Glomerular endothelial cell (primary cell): ENCODE measurements around the gene ARGLU1. TPM values are rescaled to one million over a fixed set of nuclear protein-coding genes. Genes with fewer than 3 reads are reported as not detected.

Source experiments
- DNase-seq: peaks from one replicate; pipeline ENCODE4 v3.0.0-alpha.2; 2011; ENCODE audit warnings: low read depth, low spot score; ENCODE audit errors: extremely low read depth
- total RNA-seq: library from RNA; depleted of rRNA; stranded (reverse); fragments of >200 nt; gene quantifications from 2 replicates; pipeline ENCODE4 v1.2.3, GENCODE V29; 2015

ARGLU1 gene
- total RNA-seq, 1 donor from 2014 or later, result 91.2 TPM

DNA sequence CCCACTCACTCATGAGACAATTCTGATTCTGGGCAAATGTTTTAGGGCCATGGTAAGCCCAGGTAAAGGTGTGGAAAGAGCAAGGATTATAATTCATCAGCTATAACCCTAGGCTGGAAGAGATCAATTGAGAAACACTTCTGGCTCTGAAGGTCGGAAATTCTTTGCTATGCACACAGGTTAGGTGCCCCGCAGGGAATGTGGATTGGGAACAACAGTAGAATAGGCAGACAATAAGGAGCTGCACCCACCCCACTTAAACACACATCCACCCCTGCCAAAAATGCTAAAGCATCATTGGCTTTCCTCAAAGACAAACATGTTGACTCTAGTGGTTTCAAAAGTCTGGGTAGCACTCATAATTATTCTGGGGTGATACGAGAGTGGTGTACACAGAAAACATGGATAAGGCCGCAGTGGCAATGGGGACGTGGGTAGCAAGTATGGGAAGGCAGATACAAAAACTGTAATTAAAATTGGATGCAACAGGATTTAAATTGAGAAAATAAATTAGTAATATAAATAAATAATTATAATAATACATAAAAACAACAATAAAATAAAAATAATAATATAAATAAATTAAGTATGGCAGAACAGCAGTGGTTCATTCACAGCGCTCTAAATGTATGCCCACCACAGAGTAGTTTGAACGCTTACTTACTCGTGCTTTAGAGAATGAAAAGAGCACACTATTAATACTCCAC lies 41.0 kb downstream of the ARGLU1 start:
- DNase-seq, result no peak

DNA sequence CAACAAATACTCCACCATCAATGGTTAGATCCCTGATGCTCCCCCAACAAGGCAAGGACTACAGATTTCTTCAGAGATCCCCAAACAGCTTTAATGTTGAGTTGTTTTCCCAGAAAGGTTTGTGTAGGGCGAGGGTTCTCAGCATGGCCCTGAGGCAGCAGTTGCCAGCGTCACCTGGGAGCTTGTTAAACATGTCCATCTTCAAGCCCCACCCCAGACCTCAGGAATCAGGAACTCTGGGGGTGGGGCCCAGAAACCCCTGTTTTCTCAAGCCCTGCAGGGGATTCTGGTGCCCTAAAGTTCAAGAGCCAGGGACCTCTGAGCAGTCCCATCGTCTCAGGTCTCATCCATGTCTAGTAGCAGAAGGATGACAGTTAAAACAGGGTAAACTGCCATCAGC lies 42.1 kb downstream of the ARGLU1 start:
- DNase-seq, result no peak

DNA sequence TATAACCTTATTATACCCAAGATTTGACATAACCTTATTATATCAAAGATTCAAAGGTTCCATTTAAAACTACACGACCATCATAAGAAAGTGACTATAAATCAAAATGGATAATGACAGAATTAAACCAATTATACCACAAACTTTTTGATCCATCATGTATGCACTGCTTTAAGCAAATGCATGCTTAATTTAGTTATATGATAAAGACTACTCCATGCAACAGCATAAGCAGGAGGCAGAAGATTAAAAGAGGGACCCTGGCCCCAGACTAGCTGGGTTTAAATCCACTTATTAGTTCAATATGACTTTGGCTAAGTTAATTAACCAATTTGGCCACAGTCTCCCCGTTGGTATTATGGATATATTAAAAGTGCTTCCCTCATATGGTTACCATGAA lies 43.8 kb downstream of the ARGLU1 start:
- no peak for DNase-seq

DNA sequence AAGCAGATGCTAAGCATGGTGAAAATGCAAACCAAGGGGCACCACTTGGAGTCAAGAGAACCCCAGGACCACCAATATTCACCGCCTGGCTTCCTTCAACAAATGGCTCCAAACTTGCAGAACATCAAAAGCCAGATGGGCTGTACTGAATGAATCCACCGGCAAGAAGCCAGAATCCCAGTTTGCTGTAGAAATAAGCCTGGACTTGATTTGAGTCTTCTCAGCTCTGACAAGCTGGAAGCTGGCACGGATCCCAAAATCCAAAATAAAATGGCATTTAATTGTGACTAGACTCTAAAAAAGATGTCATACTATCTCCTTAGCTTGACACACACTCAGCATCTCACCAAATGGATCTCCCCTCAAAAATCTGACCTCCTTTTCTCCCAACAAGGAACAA lies 44.4 kb downstream of the ARGLU1 start:
- DNase-seq, result no peak

DNA sequence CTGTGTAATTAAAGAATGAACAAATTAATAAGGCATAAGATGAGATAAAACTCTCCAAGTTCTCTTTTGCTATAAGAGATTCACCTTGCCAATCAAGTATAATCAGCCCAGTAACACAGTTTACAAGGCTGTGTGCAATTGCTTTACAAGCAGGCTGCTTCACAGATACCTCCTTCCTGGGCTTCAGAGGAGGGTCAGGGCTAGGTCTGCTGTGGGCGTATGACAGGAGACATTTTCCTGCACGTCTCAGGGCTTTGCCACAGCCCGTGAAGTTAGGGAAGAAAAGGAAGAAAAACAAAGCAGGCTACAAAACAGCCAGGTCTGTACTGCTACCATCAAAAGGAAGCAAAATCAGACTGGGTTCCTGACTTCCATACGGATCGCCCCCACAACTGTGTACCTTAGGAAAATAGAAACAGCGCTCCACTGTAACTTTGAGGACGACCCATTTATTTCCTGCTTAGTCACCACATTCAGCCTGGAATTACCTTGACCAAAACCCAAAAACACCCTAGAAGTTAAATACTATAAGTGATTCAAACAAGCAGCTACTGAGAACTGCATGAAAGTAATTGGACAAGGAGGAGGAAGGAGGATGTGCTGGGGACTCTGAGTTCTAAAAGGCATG lies 44.9 kb downstream of the ARGLU1 start:
- DNase-seq, result no peak

DNA sequence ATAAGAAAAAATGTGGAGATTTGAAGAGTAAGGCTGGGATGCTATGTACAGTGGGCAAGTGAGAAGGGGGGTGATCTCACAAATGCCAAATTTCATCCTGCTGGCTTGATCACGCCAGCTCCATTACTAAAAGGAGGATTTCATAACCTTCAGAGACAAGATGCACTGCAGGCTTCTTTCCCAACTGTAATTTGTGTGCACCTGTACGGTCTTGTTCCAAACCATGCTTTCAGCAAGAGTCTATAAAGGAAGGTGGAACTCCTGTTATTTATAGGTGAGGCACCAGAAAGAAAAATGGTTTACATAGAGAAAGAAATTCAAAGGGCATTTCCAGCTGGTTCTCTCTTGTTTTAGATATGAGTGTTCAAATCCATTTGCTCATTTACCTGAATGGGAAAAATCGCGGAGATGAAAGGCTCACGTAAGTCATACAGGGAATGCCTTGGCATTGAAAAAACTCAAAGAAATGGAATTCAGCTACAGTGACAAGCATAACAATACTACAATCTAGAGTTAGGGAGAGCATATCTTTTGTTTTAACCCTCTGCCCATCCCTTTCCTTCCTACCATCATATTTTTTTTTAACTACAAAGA lies 45.7 kb downstream of the ARGLU1 start:
- no peak for DNase-seq

DNA sequence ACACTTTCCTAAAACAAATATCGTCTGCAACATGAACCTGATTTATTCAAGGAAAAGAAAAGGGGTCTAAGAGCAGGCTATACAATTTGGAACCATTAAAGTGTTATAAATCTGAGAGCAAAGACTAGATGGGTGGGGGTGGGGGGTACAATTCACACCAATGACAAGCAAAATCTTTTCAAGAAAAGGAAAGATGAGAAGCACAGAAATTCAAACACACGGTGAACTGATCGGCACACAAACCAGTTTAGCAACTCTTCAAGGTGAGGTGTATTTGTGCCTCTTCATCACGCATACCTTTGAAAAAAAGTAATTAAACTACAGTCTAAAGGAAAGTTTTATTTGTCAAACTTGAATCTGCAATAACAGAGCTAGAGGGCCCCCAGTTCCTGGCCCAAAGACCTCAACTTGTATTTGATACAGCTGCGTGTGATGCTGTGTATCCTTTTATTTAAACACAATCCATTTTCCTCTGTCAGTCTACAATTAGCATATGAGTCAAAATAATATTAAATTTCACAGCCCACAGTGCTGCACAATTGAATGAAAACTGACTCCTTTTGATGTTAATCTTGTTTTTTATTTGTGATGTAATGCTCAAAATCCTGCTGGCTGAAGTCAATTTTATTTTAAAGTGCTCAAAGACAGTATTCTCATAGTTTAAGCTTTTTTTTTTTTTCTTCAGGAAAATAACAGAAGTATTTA lies 46.7 kb downstream of the ARGLU1 start:
- no peak for DNase-seq

DNA sequence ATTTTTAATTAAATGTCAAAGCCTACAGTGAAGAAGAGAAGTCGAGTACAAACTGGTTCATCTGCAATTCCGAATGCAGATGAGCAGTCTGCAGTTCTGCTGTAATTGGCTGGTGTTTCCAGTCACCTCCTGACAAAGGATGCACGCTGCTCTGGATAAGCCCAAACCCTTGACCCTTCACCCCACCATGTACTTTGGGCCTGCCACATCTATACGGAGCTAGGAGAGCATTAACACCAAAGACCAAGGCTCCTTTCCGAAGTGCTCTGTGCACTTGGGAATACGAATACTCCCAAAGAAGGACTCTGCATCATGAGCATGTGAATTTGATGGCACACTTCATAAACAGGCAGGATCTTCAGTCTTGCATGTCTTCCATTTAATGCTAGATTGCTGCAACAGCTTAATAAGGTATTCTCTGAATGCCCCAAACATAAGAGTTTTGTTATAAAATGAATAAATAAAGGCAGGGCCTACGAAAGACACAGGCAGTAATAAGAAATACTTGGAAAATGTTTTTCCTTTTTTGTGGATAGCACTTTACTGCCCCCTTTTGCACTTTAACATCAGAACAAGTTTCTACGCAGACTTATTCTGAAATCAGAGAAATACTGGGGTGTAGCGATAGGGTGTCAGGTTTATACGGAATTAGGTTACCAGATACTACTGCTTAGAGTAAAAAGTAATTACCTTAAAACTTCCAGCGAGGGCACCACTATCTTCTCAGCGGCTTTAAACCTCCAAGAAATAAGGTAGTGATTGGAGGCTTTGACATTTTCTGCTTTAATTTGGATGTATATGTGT lies 47.5 kb downstream of the ARGLU1 start:
- no peak for DNase-seq

DNA sequence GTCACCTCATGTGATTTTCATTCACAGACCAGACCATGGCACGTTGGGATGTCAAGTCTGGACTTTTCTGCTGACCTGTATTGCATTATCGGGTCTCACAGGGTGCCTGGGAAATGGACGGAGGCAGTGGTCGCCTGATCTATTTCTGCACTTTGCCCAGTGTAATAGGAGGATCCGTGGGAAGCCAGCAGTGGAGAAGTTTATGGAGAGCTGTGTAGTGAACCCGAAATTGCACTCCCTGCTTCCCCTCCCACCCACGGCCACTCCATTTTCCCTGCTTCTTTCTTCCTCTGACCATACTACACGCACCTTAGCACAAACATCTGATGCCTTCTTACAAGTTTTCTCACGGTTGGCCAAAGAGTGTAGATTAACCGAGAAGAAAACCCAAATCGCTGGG lies 49.4 kb downstream of the ARGLU1 start:
- no peak for DNase-seq

DNA sequence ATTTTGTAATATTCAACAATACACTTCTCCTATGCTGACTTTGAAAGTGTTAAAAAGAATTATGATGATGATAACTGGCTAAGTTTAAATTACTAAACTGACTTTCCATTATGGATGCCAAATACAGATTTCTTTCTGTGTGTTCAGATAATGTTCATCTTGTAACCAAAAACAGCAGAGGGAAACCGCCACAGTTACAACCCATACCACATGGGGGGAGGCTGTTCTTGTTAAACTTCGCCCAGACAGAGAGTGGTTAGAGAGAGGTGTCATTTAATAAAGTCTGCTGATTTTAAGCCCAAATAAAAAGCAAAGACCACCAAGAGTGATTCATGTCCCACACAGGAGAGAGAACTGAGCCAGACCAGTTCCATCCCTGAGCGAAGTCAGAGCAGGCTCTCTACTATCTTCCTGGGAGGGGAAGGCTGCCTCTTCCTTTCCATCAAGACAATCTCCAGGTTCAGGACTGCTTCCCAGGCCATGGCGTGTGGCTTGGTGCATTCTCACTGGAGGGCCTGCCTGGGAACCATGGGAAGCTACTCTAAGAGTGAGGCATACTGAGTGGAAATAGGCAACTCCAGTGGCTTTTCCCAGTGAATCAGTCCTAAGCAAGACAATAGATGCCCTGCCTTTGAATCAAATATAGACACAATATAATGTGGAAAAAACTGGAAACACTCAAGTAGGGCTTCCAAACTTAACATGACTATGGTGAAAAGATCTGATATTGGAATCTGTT lies 50.7 kb downstream of the ARGLU1 start:
- no peak for DNase-seq

DNA sequence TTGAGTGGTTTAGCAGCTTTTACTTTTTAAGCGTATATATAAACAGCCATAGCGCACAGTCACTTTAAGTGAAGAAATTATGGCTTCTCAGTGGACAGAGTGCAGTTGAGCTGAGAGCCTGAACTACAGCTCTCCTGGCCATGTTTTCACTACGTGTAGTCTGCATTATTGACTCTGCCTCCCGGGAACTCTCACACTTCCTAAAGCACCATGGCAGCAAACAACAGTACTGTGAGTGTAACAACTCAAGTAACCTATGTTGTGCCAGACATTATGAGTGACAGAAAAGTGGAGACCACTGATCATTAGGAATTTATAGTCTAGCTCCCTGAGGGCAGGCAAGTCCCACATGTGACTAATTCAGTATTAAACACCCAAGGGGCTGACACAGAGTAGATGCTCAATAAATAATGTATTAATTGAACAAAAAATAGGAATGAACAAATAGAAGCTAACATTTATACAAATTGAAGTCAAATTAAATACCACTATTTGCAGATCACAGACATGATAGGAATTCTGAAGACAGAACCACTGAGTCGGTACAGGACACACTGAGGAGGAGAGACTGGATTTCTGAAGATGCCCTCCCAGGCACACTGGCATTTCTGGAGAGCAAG lies 52.2 kb downstream of the ARGLU1 start:
- DNase-seq, result no peak

DNA sequence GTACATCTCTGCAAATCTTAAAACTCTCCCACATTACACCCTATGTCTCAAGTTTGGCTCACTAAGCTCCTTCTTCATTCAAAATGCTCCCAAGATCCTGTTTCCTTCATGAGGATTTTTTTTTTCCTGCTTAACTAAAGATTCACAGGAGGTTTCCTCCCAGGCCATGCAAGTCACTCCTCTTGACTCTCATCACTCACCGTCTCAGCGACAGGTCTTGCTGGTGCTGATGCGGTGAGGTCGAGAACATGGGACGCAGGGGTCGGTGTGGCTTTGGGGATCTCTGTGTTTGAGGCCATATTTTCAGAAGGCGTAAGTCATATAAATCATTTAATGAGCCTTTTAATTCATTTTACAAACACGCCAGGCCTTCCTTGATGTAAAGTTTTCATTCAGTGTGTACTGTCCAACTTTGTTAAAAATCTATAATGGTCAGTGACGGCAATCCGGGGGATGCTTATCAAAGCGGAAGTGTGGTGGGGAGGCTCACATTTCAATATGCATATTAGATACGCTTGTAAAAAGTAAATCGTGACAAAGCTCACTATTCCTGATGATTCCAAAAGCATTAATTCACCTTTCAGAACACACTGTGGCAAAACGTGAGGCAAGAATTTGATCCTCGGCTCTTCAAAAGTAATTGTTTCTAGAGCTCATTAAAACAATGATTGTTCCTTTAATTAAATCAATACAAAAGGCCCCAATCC lies 52.9 kb downstream of the ARGLU1 start:
- no peak for DNase-seq

DNA sequence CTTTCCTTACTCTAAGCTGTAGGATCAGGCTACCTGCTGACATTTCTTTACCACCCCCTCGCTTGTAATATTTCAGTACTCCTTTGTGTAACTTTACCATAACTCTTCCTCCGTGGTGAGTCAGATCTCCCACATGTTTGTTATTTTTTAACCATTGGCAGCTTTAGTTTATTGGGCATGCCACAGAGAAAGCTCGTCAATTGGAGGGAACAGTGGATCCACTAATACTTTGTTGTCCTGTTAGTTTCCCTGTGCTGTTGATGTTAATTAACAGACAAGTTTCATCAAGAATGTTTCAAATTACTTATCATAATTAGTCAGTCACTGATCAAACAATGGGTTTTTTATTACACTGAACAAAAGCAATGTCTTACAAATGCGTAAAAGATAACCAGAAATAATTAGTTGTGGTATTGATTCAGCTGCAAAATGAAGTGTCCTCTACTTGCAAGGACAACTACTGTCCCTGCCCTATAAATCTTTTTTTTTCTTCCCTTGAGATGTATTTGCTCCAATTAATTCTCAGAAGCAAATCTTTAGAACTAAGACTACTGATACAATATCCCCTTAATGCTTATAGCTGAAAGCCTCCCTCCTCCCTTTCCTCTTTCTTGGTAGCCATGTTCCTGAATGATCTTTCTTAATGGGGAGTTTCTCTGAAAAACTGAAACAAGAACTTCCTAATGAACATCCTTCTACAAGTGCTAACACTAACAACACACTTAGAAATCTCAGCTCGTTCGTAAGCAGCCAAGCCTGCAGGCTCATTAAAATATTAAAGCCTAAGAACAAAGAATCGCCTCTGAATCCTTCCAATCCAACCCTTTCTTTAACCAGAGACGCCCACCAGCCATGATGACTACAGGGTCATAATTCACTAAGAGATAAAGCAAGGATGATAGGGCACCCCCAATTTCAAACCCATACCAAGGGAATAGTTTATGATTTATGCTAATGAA lies 54.6 kb downstream of the ARGLU1 start:
- no peak for DNase-seq

DNA sequence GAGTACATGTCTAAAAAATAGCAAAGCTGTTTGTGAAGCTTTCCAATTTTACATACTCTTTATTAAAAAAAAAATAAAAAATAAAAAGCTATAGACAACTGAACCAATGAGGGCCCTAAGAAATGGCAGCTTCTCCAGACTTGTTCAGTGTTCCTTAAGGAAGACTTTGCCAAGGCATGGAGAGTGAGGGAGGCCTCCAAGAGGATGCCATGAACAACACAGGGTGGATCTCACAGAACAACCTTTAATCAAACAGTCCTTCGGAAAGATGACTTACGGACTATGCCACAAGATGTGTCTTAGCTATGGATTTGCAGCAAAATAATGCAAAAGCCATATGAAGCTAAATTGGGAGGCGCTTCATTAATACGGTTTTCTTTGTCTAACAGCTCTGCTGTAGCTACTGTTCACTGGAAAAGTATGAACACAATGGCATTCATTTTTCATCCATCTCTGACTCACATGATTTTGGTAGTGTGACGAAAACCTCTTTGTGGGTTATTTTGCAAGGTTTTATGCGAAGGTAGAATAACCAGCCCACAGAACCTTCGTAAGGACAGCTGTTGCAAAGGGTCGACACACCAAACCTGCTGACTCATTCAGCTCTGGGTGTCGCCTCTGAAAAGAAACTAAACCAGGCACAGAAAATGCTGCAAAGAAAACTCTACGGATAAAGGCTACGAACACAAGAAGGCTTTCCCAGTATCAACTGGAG lies 60.2 kb downstream of the ARGLU1 start:
- DNase-seq, result no peak

DNA sequence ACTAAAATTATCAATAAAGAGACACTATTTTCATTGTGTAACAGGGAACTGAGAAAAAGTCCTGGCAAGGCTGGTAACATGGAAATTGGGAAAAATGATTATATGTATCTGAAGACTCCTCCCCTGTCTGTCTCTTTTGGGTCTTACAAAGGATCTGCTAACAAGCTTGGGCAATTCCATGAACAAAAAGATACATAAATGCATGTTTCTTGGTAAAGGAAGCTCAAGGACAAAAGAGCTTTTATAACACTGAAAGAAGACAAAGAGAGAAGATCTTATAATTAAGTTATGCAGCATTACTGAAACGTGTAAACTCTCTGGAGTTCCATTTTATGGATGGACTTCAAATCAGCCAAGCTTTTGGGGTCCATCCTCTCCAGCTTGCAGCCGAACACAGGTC lies 61.7 kb downstream of the ARGLU1 start:
- DNase-seq, result no peak

DNA sequence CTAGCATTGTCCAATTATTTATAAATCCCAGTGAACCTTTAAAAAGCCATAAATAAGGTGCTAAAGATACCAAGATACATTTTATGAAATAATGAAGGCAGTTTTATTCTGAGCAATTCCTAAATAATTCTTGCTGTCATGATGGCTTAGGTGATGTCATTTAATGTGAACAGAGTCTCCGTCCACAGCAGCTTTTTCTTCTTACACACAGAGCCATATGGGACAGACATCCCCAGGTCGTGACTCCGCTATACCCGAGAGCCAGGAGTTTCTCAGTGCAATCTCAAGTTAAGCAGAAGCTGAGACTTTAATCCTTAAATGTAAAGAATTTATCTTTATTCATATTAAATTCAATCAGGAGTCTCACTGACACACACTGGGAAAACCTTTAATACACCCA lies 62.2 kb downstream of the ARGLU1 start:
- DNase-seq, result no peak

DNA sequence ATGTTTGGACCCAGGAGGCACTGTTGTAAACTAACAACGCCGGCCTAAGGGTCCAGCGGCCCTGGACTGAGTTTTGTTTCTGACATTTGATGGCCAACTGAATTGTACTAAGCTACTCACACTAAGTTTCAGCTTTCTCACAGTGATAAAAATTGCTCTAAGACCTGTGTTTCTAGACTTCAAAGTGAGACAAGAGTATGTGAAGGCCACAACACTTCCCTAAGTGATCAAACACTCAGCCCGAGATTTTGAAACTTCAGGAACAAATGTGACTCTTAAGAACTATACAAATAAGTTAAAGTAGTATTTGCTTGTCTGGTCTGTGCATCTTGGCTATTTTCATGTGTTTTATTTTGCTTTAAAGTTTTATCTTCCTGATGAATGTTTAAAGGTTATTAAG lies 62.6 kb downstream of the ARGLU1 start:
- DNase-seq, result no peak
